Measurements from ENCODE around the gene GRIK5. TPM values are rescaled to one million over a fixed set of nuclear protein-coding genes. Genes with fewer than 3 reads are reported as not detected.

The GRIK5 gene
- total and polyA plus RNA-seq, 2 donors (not counting 3 experiments of a cell fraction or from before 2014, with no cell fraction given): 0.80 to 2.2 TPM

DNA sequence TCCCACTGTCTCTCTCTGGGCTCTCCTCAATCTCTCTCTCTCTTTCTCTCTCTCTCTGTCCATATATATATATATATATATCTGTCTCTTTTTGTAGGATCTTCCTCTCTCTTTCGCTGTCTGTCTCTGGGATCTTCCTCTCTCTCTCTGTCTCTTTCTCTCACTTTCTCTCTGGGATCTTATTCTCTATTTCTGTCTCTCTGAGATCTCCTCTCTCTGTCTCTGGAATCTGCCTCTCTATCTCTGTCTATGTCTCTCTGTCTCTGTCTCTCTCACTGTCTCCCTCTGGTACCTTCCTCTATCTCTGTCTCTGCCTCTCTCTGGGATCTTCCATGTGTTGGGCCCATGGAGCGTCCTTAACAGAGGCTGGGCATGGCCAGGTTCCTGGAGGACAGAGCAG lies 79.4 kb downstream of the GRIK5 start:
- Histone ChIP-seq H3K9me1 (replicated peaks; ENCODE audit: control insufficient read depth, extremely low read depth, insufficient read depth, low read length) (no peaks in the 10 kb centered on the region), H2AFZ (ENCODE audit: low read depth, low read length) (no peak overlapping the region), H3K27me3 (ENCODE audit: control insufficient read depth in 2 of 2, insufficient read depth in 2 of 2, low read length in 2 of 2) (peaks cover 0 to 9% of the 10 kb centered on the region in 2 experiments), H4K20me1 (replicated peaks; ENCODE audit: control insufficient read depth, extremely low read depth, insufficient read depth, low read length) (no peaks in the 10 kb centered on the region), H3K4me2 (ENCODE audit: insufficient read depth, low read length) (no peak overlapping the region), H3K9me3 (replicated peaks; ENCODE audit: control insufficient read depth, insufficient read depth, low read length) (no peaks in the 10 kb centered on the region), H3K36me3 (ENCODE audit: control insufficient read depth in 2 of 2, extremely low read depth in 1 of 2, insufficient read depth in 2 of 2, low read length in 2 of 2) (no peaks in the 10 kb centered on the region), H3K27ac (ENCODE audit: insufficient read depth, low read depth, low read length) (no peak overlapping the region), H3K4me1 (ENCODE audit: control insufficient read depth, extremely low read depth, insufficient read depth, low read length) (no peaks in the 10 kb centered on the region), H3K79me2 (ENCODE audit: control insufficient read depth, insufficient read depth, low read length) (no peaks in the 10 kb centered on the region), H3K9ac (replicated peaks; ENCODE audit: extremely low read depth, insufficient read depth, low read length) (no peak overlapping the region), H3K4me3 (replicated peaks in 1 of 3; ENCODE audit: insufficient read depth in 1 of 3, low read depth in 1 of 3, low read length in 3 of 3) (no peak overlapping the region)
- dilution Hi-C loops (cut with MboI; ENCODE audit: extremely low pct_ligation_motif_present, low sequenced_read_pairs) (no loop called here), intact Hi-C loops (cut with micrococcal nuclease) (no loop called here)
- no TSS peak for BruUV-seq (replicated peaks)
- ChIA-PET CTCF (no interaction called here), POLR2A (no interaction called here)
- FAIRE-seq (no peak), DNase-seq (ENCODE audit: low read depth, low spot score) (no peak)
- TF ChIP-seq MYC (IDR thresholded peaks at IDR 0.05; ENCODE audit: low read depth, low read length) (no peak), POLR2A (IDR thresholded peaks at IDR 0.05; ENCODE audit: low read depth, low read length) (no peak), POLR2AphosphoS5 (IDR thresholded peaks at IDR 0.05; ENCODE audit: insufficient read depth, low read depth, low read length) (no peak), JUN (IDR thresholded peaks at IDR 0.05; ENCODE audit: borderline replicate concordance, insufficient read depth, insufficient read length, low read depth) (no peak), FOS (IDR thresholded peaks at IDR 0.05; ENCODE audit: borderline replicate concordance, insufficient read depth, low read length) (no peak), EZH2 (IDR thresholded peaks at IDR 0.05; ENCODE audit: borderline replicate concordance, low read depth, low read length, severe bottlenecking) (no peak), GATA2 (IDR thresholded peaks at IDR 0.05; ENCODE audit: insufficient read depth, insufficient read length, low read depth, low read length) (no peak)
- TF ChIP-seq, protein P1, sequence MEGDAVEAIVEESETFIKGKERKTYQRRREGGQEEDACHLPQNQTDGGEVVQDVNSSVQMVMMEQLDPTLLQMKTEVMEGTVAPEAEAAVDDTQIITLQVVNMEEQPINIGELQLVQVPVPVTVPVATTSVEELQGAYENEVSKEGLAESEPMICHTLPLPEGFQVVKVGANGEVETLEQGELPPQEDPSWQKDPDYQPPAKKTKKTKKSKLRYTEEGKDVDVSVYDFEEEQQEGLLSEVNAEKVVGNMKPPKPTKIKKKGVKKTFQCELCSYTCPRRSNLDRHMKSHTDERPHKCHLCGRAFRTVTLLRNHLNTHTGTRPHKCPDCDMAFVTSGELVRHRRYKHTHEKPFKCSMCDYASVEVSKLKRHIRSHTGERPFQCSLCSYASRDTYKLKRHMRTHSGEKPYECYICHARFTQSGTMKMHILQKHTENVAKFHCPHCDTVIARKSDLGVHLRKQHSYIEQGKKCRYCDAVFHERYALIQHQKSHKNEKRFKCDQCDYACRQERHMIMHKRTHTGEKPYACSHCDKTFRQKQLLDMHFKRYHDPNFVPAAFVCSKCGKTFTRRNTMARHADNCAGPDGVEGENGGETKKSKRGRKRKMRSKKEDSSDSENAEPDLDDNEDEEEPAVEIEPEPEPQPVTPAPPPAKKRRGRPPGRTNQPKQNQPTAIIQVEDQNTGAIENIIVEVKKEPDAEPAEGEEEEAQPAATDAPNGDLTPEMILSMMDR (IDR thresholded peaks at IDR 0.05; ENCODE audit: extremely low read depth in 1 of 2, insufficient read depth in 1 of 2, low read depth in 1 of 2, low read length in 2 of 2): no peak
- TF ChIP-seq, protein P2, sequence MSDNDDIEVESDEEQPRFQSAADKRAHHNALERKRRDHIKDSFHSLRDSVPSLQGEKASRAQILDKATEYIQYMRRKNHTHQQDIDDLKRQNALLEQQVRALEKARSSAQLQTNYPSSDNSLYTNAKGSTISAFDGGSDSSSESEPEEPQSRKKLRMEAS (IDR thresholded peaks at IDR 0.05; ENCODE audit: insufficient read depth, insufficient read length): no peak

Measured in endothelial cell of umbilical vein (primary cell).